H1 (cell line): ENCODE measurements around the gene MSANTD2. TPM values are rescaled to one million over a fixed set of nuclear protein-coding genes. Genes with fewer than 3 reads are reported as not detected.

Experiments
- CEBPB ChIP-seq: IDR thresholded peaks from 2 replicates; pipeline ENCODE4 v1.6.1; 2012; ENCODE audit warnings: low read depth, low read length
- EZH2 ChIP-seq: fragments of 200-600 bp; sonication (generic); IDR thresholded peaks from 2 replicates; pipeline ENCODE4 v1.7.1; 2012; ENCODE audit warnings: low read depth, mild to moderate bottlenecking, moderate library complexity, low read length, inconsistent platforms; ENCODE audit not compliant: severe bottlenecking
- RBBP5 ChIP-seq: IDR thresholded peaks from 2 replicates; pipeline ENCODE4 v1.7.1; 2012; ENCODE audit warnings: low read depth, mild to moderate bottlenecking, inconsistent platforms, low read length, moderate library complexity, borderline replicate concordance
- SAP30 ChIP-seq: fragments of 300-600 bp; sonication (generic); IDR thresholded peaks from 2 replicates; pipeline ENCODE4 v1.7.1; 2012; ENCODE audit warnings: low read length, moderate library complexity, mild to moderate bottlenecking, inconsistent platforms; ENCODE audit not compliant: insufficient read depth, insufficient replicate concordance
- polyA plus RNA-seq, 7 experiments: library from polyadenylated mRNA; depleted of rRNA in 3 of 7; stranded (reverse) in 5 of 7; unstranded in 2 of 7; fragments of >200 nt in 5 of 7; fragments of 200-250 nt in 2 of 7; gene quantifications; 1 replicate in 5 of 7; 2 replicates in 1 of 7; 4 replicates in 1 of 7; pipeline versions ENCODE4 v1.2.1 to v1.2.3, GENCODE V29; 2011 to 2013; ENCODE audit warnings: missing spikeins in 2 of 7, mixed read lengths in 2 of 7
- total RNA-seq: library from RNA; stranded (reverse); fragmentation: NEBNext Ultra II Directional; extraction: Animal tissue kit (Norgen Biotek cat#: 25700); gene quantifications from 2 replicates; pipeline ENCODE4 v1.2.1, GENCODE V29; 2021

Gene MSANTD2
- total and polyA plus RNA-seq, 2 of the 8 experiments (the other 6 are each of a cell fraction or from before 2014, with no cell fraction given) = 8.2 to 15.9 TPM

- no peak for TF ChIP-seq SAP30
- no peak for TF ChIP-seq RBBP5
- TF ChIP-seq EZH2 = peak; percentile 56
- no peak for TF ChIP-seq CEBPB
Measured at GRCh38 chr11:124738713-124739478, 61.3 kb downstream of the MSANTD2 start (continued).
